Astrocyte of the spinal cord (primary cell): ENCODE results near the gene ATG16L2.
A peak's percentile ranks its signal among the peaks of the same experiment; 100 is the strongest.

Experiments
- DNase-seq: peaks from one replicate; pipeline ENCODE4 v3.0.0; 2011; ENCODE audit warnings: low read depth, low spot score
- H3K4me3 ChIP-seq: 2 replicates; pipeline ENCODE4 v1.5.1; 2011; ENCODE audit warnings: low read depth, mild to moderate bottlenecking, low read length, moderate library complexity
- CTCF ChIP-seq: IDR thresholded peaks from 2 replicates; pipeline ENCODE4 v1.5.1; 2012; ENCODE audit warnings: low read depth, mild to moderate bottlenecking, low read length, inconsistent platforms
- in situ Hi-C: cut with HindIII; loops from 2 replicates; pipeline ENCODE4 v1.10.0; 2017; ENCODE audit warnings: low sequenced_read_pairs

Gene ATG16L2

GRCh38 chr11:72770799-72771198 is 43.4 kb upstream of the ATG16L2 start:
- H3K4me3 ChIP-seq = no peak overlapping the region
- TF ChIP-seq CTCF = no peak
- in situ Hi-C loops = no loop called here
- DNase-seq = no peak

GRCh38 chr11:72771507-72771906 is 42.7 kb upstream of the ATG16L2 start:
- TF ChIP-seq CTCF = no peak
- peak; percentile 60 for DNase-seq
- in situ Hi-C loops = no loop called here
- no peak overlapping the region for H3K4me3 ChIP-seq

GRCh38 chr11:72772059-72772458 is 42.2 kb upstream of the ATG16L2 start:
- no peak overlapping the region for H3K4me3 ChIP-seq
- in situ Hi-C loops = no loop called here
- no peak for DNase-seq
- TF ChIP-seq CTCF = no peak

- in situ Hi-C loops = no loop called here
- no peak overlapping the region for H3K4me3 ChIP-seq
- peak; percentile 85 for DNase-seq
- no peak for TF ChIP-seq CTCF
Measured at GRCh38 chr11:72773291-72773690, 40.9 kb upstream of the ATG16L2 start.

GRCh38 chr11:72773696-72774095 is 40.5 kb upstream of the ATG16L2 start:
- in situ Hi-C loops = no loop called here
- no peak overlapping the region for H3K4me3 ChIP-seq
- no peak for DNase-seq
- no peak for TF ChIP-seq CTCF

- DNase-seq = no peak
- in situ Hi-C loops = no loop called here
- no peak for TF ChIP-seq CTCF
- H3K4me3 ChIP-seq = no peak overlapping the region
Measured at GRCh38 chr11:72774499-72774898, 39.7 kb upstream of the ATG16L2 start.
